Measurements from ENCODE around the gene LRRC61.

The LRRC61 gene

DNA sequence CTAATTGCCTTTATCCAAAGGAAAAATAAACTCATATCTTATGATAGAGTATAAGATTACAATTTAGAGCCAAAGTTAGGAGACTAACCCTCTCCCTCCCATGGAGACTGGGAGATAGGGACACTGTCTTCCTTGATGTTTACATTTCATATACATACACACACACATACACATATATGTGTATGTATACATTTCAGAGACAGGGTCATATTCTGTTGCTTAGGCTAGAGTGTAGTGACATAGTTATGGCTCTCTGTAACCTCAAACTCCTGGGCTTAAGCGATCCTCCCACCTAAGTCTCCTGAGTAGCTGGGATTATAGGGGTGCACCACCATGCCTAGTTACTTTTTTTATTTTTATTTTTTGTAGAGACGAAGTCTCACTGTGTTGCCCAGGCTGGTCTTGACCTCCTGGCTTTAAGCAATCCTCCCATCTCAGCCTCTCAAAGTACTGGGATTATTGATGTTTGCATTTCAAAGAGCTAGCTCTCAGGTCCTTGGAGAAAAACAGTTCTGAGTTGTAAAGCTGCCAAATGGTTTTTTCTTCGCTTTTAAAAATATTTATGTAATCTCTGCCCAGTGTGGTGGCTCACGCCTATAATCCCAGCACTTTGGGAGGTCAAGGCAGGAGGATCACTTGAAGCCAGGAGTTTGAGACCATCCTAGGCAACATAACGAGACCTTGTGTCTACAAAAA is 37.4 kb downstream of the LRRC61 start:
- no peaks in the 10 kb centered on the region for H4K20me1 ChIP-seq (ENCODE audit: low read depth, low read length)
- no peak overlapping the region for H3K27ac ChIP-seq (ENCODE audit: low read depth, low read length)
- no peaks in the 10 kb centered on the region for H3K9me2 ChIP-seq (replicated peaks; ENCODE audit: insufficient read depth, low read length)
- H3K9me3 ChIP-seq (ENCODE audit: insufficient read depth, low read length) = no peaks in the 10 kb centered on the region
- H3K4me3 ChIP-seq (ENCODE audit: insufficient read depth, low read length, poor library complexity, severe bottlenecking) = no peak overlapping the region
- H2AFZ ChIP-seq (ENCODE audit: low read depth, low read length, severe bottlenecking) = no peak overlapping the region
- 0 out of 2 replicates have a peak, but pooled peaks cover 3% of the 10 kb centered on the region for H3K27me3 ChIP-seq (ENCODE audit: low read length)
- H3F3A ChIP-seq (ENCODE audit: insufficient read depth) = no peaks in the 10 kb centered on the region
- no peak overlapping the region for H3K4me2 ChIP-seq (ENCODE audit: low read depth, low read length, poor library complexity, severe bottlenecking)
- H3K79me2 ChIP-seq (ENCODE audit: insufficient read depth, low read length) = no peaks in the 10 kb centered on the region
- no peak for TF ChIP-seq EZH2phosphoT487 (conservative IDR thresholded peaks at IDR 0.05; ENCODE audit: low read length)
- TF ChIP-seq, protein P1, sequence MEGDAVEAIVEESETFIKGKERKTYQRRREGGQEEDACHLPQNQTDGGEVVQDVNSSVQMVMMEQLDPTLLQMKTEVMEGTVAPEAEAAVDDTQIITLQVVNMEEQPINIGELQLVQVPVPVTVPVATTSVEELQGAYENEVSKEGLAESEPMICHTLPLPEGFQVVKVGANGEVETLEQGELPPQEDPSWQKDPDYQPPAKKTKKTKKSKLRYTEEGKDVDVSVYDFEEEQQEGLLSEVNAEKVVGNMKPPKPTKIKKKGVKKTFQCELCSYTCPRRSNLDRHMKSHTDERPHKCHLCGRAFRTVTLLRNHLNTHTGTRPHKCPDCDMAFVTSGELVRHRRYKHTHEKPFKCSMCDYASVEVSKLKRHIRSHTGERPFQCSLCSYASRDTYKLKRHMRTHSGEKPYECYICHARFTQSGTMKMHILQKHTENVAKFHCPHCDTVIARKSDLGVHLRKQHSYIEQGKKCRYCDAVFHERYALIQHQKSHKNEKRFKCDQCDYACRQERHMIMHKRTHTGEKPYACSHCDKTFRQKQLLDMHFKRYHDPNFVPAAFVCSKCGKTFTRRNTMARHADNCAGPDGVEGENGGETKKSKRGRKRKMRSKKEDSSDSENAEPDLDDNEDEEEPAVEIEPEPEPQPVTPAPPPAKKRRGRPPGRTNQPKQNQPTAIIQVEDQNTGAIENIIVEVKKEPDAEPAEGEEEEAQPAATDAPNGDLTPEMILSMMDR (IDR thresholded peaks at IDR 0.05; ENCODE audit: insufficient read depth, low read length, poor library complexity, severe bottlenecking) = no peak
- H3K9ac ChIP-seq (ENCODE audit: low read length) = no peak overlapping the region
- no peaks in the 10 kb centered on the region for H3K36me3 ChIP-seq (ENCODE audit: low read length)

DNA sequence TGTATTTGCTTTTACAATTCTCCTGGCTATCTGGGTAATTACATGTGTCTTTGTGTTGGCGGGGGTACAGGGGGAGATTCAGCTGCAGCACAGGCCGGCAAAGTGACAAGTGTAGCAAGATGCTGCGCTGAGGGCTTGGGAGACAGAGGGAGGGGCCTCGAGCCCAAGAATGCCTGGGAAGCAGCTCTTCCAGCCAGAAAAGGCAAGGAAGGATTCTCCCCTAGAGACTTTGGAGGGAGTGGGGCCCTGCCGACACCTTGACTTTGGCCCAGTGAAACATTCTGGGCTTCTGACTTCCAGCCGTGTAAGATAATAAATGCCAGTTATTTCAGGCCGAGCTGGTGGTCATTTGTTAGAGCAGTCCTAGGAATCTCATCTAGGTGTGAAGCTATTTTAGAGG is 38.2 kb downstream of the LRRC61 start:
- Histone ChIP-seq H3K9ac (ENCODE audit: low read length) (no peak overlapping the region), H3K4me3 (ENCODE audit: insufficient read depth, low read length, poor library complexity, severe bottlenecking) (no peak overlapping the region), H3K27me3 (ENCODE audit: low read length) (0 out of 2 replicates have a peak, but pooled peaks cover 3% of the 10 kb centered on the region), H3K9me2 (replicated peaks; ENCODE audit: insufficient read depth, low read length) (no peaks in the 10 kb centered on the region), H4K20me1 (ENCODE audit: low read depth, low read length) (no peaks in the 10 kb centered on the region), H3K79me2 (ENCODE audit: insufficient read depth, low read length) (no peaks in the 10 kb centered on the region), H2AFZ (ENCODE audit: low read depth, low read length, severe bottlenecking) (no peak overlapping the region), H3K4me2 (ENCODE audit: low read depth, low read length, poor library complexity, severe bottlenecking) (no peak overlapping the region), H3K9me3 (ENCODE audit: insufficient read depth, low read length) (no peaks in the 10 kb centered on the region), H3K27ac (ENCODE audit: low read depth, low read length) (no peak overlapping the region), H3K36me3 (ENCODE audit: low read length) (no peaks in the 10 kb centered on the region), H3F3A (ENCODE audit: insufficient read depth) (no peaks in the 10 kb centered on the region)
- TF ChIP-seq EZH2phosphoT487 (conservative IDR thresholded peaks at IDR 0.05; ENCODE audit: low read length) = no peak
- TF ChIP-seq, protein P1 (IDR thresholded peaks at IDR 0.05; ENCODE audit: insufficient read depth, low read length, poor library complexity, severe bottlenecking) = no peak

DNA sequence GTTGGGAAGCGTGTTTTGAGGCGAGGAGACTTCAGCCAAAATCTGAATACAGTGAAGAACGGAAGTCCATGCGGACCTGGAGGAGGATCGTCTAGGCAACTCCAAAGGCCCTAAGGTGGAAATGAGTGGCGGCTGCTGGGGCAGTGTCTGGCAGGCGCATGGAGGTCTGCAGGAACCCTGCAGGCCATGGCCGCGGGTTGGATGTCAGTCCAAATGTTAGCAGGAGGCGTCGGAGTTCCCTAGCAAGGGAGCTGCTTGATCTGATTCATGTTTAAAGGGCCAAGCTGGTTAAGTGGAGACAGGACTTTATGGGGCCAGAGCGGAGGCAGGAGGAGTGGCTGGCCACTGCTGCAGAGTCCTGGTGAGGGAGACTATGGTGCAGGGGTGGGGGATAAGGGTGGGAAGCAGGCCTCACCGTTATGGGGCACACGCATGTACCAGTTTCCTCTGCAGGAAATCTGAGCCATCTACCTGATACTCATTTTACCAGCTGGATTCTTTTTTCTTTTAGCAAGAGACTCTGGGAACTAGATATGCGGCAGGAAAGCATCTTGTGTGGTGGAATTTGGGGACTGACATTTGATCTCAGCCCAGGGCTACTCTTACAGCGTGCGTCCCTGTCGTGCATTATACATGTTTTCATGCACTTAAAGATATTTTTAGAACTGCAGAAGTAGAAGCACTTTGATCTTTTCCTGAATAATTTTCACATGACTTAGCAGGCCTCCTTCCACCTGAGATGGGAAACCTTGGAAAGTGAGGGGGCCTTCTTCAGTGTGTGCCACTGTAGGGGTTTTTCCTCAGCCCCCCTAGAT is 38.9 kb downstream of the LRRC61 start:
- no peaks in the 10 kb centered on the region for H3F3A ChIP-seq (ENCODE audit: insufficient read depth)
- H3K4me2 ChIP-seq (ENCODE audit: low read depth, low read length, poor library complexity, severe bottlenecking) = no peak overlapping the region
- H3K79me2 ChIP-seq (ENCODE audit: insufficient read depth, low read length) = no peaks in the 10 kb centered on the region
- H3K27ac ChIP-seq (ENCODE audit: low read depth, low read length) = no peak overlapping the region
- no peak overlapping the region for H3K9ac ChIP-seq (ENCODE audit: low read length)
- H2AFZ ChIP-seq (ENCODE audit: low read depth, low read length, severe bottlenecking) = no peak overlapping the region
- H3K9me3 ChIP-seq (ENCODE audit: insufficient read depth, low read length) = no peaks in the 10 kb centered on the region
- no peak overlapping the region for H3K4me3 ChIP-seq (ENCODE audit: insufficient read depth, low read length, poor library complexity, severe bottlenecking)
- 0 out of 2 replicates have a peak, but pooled peaks cover 3% of the 10 kb centered on the region for H3K27me3 ChIP-seq (ENCODE audit: low read length)
- no peaks in the 10 kb centered on the region for H3K36me3 ChIP-seq (ENCODE audit: low read length)
- no peaks in the 10 kb centered on the region for H3K9me2 ChIP-seq (replicated peaks; ENCODE audit: insufficient read depth, low read length)
- H4K20me1 ChIP-seq (ENCODE audit: low read depth, low read length) = no peaks in the 10 kb centered on the region
- TF ChIP-seq EZH2phosphoT487 (conservative IDR thresholded peaks at IDR 0.05; ENCODE audit: low read length) = no peak
- TF ChIP-seq, protein P1 (IDR thresholded peaks at IDR 0.05; ENCODE audit: insufficient read depth, low read length, poor library complexity, severe bottlenecking) = no peak

All from SU-DHL-6 (cell line).